OCI-LY3 (cell line): Measurements from ENCODE around the gene CCNQ.

Source experiments
- H2AFZ ChIP-seq: fragments of 200-600, 300-600 bp; shearing (Covaris generic); 2 replicates; pipeline ENCODE4 v1.6.0; 2014; ENCODE audit warnings: antibody characterized with exemption, low read depth, low read length
- H3K27ac ChIP-seq: fragments of 200-600, 300-600 bp; sonication (generic); 2 replicates; pipeline ENCODE4 v1.5.1; 2014; ENCODE audit warnings: mild to moderate bottlenecking, low read length, moderate library complexity, mixed read lengths
- H3K27me3 ChIP-seq: fragments of 200-600, 300-600 bp; sonication (generic); 2 replicates; pipeline ENCODE4 v1.6.1; 2014; ENCODE audit warnings: low read depth, low read length, mixed read lengths
- H3K36me3 ChIP-seq: fragments of 200-600, 300-600 bp; sonication (generic); replicated peaks from 2 replicates; pipeline ENCODE3; 2014; ENCODE audit warnings: low read depth, low read length, mixed read lengths
- H3K4me1 ChIP-seq: fragments of 300-600, 200-600 bp; sonication (generic); 2 replicates; pipeline ENCODE4 v1.6.1; 2014; ENCODE audit warnings: low read length, mixed read lengths
- H3K4me2 ChIP-seq: fragments of 200-600, 300-600 bp; sonication (generic); 2 replicates; pipeline ENCODE4 v1.6.1; 2014; ENCODE audit warnings: low read length, mixed read lengths
- H3K4me3 ChIP-seq: fragments of 300-600, 200-600 bp; sonication (generic); 2 replicates; pipeline ENCODE4 v1.5.1; 2014; ENCODE audit warnings: antibody characterized with exemption, mild to moderate bottlenecking, low read length, moderate library complexity
- H3K79me2 ChIP-seq: fragments of 300-600, 200-600 bp; shearing (Covaris generic); 2 replicates; pipeline ENCODE4 v1.6.1; 2014; ENCODE audit warnings: mild to moderate bottlenecking, low read length, mixed read lengths
- H3K9ac ChIP-seq: fragments of 300-600, 200-600 bp; shearing (Covaris generic); 2 replicates; pipeline ENCODE4 v1.6.0; 2014; ENCODE audit warnings: mild to moderate bottlenecking, low read length, moderate library complexity
- H3K9me3 ChIP-seq: fragments of 200-600, 300-600 bp; shearing (Covaris generic); 2 replicates; pipeline ENCODE4 v1.6.1; 2014; ENCODE audit warnings: low read length, mixed read lengths; ENCODE audit not compliant: insufficient read depth
- H4K20me1 ChIP-seq: fragments of 200-600, 300-600 bp; sonication (generic); 2 replicates; pipeline ENCODE4 v1.6.1; 2016; ENCODE audit warnings: low read length, mixed read lengths; ENCODE audit not compliant: insufficient read depth
- EZH2phosphoT487 ChIP-seq: fragments of 200-600 bp; shearing (Covaris generic); IDR thresholded peaks from 2 replicates; pipeline ENCODE4 v1.6.1; 2018; ENCODE audit warnings: antibody characterized with exemption, mixed run types, low read depth
- TF ChIP-seq, protein P1 (sequence below): fragments of 200-600, 300-600 bp; sonication (generic); IDR thresholded peaks from 2 replicates; pipeline ENCODE4 v1.5.1; 2014; ENCODE audit warnings: antibody characterized with exemption, low read length, low read depth

CCNQ gene

DNA sequence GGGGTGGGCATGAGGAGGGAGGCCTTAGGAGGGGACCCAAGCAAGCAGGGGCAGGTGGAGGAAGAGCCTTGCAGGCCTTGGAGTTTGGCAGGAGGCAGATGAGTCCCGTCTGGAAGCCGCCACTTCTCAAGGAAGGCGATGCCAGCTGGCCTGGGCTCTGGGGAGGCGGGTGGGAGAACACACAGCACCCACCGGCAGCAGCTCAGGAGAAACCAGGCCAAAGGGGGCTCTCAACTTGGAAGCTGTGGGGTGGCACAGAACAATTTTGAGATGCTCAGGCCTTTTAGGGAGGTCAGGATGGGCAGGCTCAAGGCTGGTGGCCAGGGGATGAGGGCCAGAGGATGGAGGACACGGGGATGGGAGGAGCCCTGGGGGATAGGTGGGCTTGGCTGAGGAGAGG lies 36.4 kb upstream of the CCNQ start:
- Histone ChIP-seq H3K4me2 (no peak overlapping the region), H3K27me3 (peaks cover 9% of the 10 kb centered on the region), H3K27ac (no peak overlapping the region), H3K4me1 (0 out of 2 replicates have a peak, but pooled peaks cover 3% of the 10 kb centered on the region), H3K9ac (no peak overlapping the region), H3K9me3 (no peaks in the 10 kb centered on the region), H2AFZ (no peak overlapping the region), H4K20me1 (no peaks in the 10 kb centered on the region), H3K36me3 (no peaks in the 10 kb centered on the region), H3K79me2 (no peaks in the 10 kb centered on the region), H3K4me3 (no peak overlapping the region)
- TF ChIP-seq, protein P1, sequence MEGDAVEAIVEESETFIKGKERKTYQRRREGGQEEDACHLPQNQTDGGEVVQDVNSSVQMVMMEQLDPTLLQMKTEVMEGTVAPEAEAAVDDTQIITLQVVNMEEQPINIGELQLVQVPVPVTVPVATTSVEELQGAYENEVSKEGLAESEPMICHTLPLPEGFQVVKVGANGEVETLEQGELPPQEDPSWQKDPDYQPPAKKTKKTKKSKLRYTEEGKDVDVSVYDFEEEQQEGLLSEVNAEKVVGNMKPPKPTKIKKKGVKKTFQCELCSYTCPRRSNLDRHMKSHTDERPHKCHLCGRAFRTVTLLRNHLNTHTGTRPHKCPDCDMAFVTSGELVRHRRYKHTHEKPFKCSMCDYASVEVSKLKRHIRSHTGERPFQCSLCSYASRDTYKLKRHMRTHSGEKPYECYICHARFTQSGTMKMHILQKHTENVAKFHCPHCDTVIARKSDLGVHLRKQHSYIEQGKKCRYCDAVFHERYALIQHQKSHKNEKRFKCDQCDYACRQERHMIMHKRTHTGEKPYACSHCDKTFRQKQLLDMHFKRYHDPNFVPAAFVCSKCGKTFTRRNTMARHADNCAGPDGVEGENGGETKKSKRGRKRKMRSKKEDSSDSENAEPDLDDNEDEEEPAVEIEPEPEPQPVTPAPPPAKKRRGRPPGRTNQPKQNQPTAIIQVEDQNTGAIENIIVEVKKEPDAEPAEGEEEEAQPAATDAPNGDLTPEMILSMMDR, result no peak
- TF ChIP-seq EZH2phosphoT487, result no peak

- Histone ChIP-seq H3K36me3 (no peaks in the 10 kb centered on the region), H3K27ac (no peak overlapping the region), H3K4me2 (no peak overlapping the region), H3K4me3 (no peak overlapping the region), H2AFZ (no peak overlapping the region), H3K9ac (no peak overlapping the region), H3K4me1 (0 out of 2 replicates have a peak, but pooled peaks cover 3% of the 10 kb centered on the region), H4K20me1 (no peaks in the 10 kb centered on the region), H3K27me3 (peaks cover 9% of the 10 kb centered on the region), H3K9me3 (no peaks in the 10 kb centered on the region), H3K79me2 (no peaks in the 10 kb centered on the region)
- no peak for TF ChIP-seq EZH2phosphoT487
- TF ChIP-seq, protein P1, result no peak
Measured at GRCh38 chrX:153634832-153635231, 35.9 kb upstream of the CCNQ start.

DNA sequence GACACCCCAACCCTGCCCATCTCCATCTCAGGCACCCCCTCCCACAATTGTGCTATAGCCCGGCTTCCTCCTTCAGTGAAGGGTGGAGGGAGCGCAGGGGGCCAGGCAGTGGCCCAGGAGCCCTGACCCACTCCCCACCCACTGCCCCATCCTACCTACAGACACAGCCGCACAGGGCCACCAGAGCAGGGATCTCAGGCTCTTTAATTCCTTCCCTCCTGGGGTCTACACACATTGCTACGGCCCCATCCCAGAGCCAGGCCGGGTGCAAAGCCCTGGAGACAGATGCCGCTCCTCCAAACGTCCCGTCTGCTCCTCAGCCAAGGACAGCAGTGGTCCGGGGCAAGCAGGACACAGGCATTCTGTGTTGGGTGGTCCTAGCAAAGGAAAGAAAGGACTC lies 35.3 kb upstream of the CCNQ start:
- Histone ChIP-seq H3K79me2 (no peaks in the 10 kb centered on the region), H3K9ac (no peak overlapping the region), H3K9me3 (no peaks in the 10 kb centered on the region), H3K4me1 (0 out of 2 replicates have a peak, but pooled peaks cover 3% of the 10 kb centered on the region), H3K27ac (no peak overlapping the region), H4K20me1 (no peaks in the 10 kb centered on the region), H2AFZ (no peak overlapping the region), H3K27me3 (peaks cover 9% of the 10 kb centered on the region), H3K4me2 (no peak overlapping the region), H3K36me3 (no peaks in the 10 kb centered on the region), H3K4me3 (no peak overlapping the region)
- TF ChIP-seq EZH2phosphoT487, result no peak
- TF ChIP-seq, protein P1, result no peak

DNA sequence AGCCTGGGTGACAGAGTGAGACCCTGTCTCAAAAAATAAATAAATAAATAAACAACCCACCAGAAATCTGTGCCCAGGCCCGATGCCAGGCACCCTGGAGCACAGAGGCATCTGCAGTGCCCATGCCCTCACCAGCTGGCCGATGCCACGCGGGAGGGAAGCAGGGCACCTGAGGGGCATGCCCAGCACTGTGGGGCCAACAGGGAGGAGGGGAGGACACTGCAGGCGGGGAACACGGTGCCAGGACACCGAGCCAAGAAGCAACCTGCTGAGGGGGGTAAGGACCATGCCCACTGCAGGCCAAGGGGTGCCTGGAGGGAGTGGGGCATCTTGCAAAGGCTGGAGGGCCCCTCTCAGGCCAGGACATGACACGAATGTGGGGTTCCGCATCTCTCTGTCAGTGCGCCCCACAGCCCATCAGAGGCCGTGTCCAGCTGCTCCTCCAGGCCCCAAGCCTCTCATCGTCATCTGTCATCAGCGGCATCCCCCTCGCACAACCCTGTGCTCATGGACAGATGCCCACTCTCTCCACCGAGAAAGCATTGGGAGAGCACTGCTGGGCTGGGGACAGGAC lies 34.8 kb upstream of the CCNQ start:
- peaks cover 9% of the 10 kb centered on the region for H3K27me3 ChIP-seq
- 0 out of 2 replicates have a peak, but pooled peaks cover 3% of the 10 kb centered on the region for H3K4me1 ChIP-seq

More for the DNA sequence above, 34.8 kb upstream of the CCNQ start:
- H2AFZ ChIP-seq, result no peak overlapping the region
- H3K4me3 ChIP-seq, result no peak overlapping the region
- H3K9ac ChIP-seq, result no peak overlapping the region
- no peak overlapping the region for H3K27ac ChIP-seq
- H3K36me3 ChIP-seq, result no peaks in the 10 kb centered on the region
- H4K20me1 ChIP-seq, result no peaks in the 10 kb centered on the region
- no peaks in the 10 kb centered on the region for H3K9me3 ChIP-seq
- TF ChIP-seq, protein P1, result no peak
- no peak for TF ChIP-seq EZH2phosphoT487
- no peaks in the 10 kb centered on the region for H3K79me2 ChIP-seq
- H3K4me2 ChIP-seq, result no peak overlapping the region
